ENCODE measurements around the gene AMZ1.
"Not testable (repeated sequence)": the region's sequence is repeated elsewhere in the genome, so short reads cannot be mapped to it uniquely, and the experiment has no call there.

AMZ1 gene

GRCh38 chr7:2737771-2738540 lies 50.0 kb downstream of the AMZ1 start:
- no peak for TF ChIP-seq Cebpa-rat (IDR thresholded peaks at IDR 0.05)
- Histone ChIP-seq H3K27ac (peak overlapping the region; percentile 99), H3K36me3 (peaks cover 42% of the 10 kb centered on the region), H4K20me1 (no peaks in the 10 kb centered on the region), H3K4me1 (peaks cover 90% of the 10 kb centered on the region), H3K4me3 (peak overlapping the region; percentile 40), H3K4me2 (peak overlapping the region; percentile 97), H3K9ac (peak overlapping the region; percentile 90), H3K9me3 (peaks cover 38% of the 10 kb centered on the region), H3K27me3 (no peaks in the 10 kb centered on the region)

GRCh38 chr7:2738766-2739549 lies 51.0 kb downstream of the AMZ1 start:
- H3K27ac ChIP-seq, result peak overlapping the region; percentile 99
- no peaks in the 10 kb centered on the region for H3K27me3 ChIP-seq
- H3K4me1 ChIP-seq, result peaks cover 80% of the 10 kb centered on the region
- H3K4me3 ChIP-seq, result peak overlapping the region; percentile 40
- H3K36me3 ChIP-seq, result peaks cover 52% of the 10 kb centered on the region
- no peak for TF ChIP-seq Cebpa-rat (IDR thresholded peaks at IDR 0.05)
- peak overlapping the region; percentile 97 for H3K4me2 ChIP-seq
- H4K20me1 ChIP-seq, result no peaks in the 10 kb centered on the region
- H3K9me3 ChIP-seq, result peaks cover 48% of the 10 kb centered on the region
- H3K9ac ChIP-seq, result peak overlapping the region; percentile 90

- not testable (repeated sequence) for H3K4me3 ChIP-seq, H4K20me1 ChIP-seq
Measured at GRCh38 chr7:2743523-2744185, 55.7 kb downstream of the AMZ1 start.

GRCh38 chr7:2748684-2749083 lies 60.7 kb downstream of the AMZ1 start:
- H3K9ac ChIP-seq, H3K4me3 ChIP-seq, H3K27ac ChIP-seq, H3K27me3 ChIP-seq, H4K20me1 ChIP-seq, H3K4me2 ChIP-seq: not testable (repeated sequence)
- Histone ChIP-seq H3K36me3 (peaks cover 37% of the 10 kb centered on the region), H3K9me3 (peaks cover 55% of the 10 kb centered on the region), H3K4me1 (peaks cover 10% of the 10 kb centered on the region)

More at GRCh38 chr7:2743523-2744185, 55.7 kb downstream of the AMZ1 start:
- H3K4me2 ChIP-seq, H3K27ac ChIP-seq, H3K27me3 ChIP-seq, H3K9ac ChIP-seq: not testable (repeated sequence)
- peaks cover 80% of the 10 kb centered on the region for H3K9me3 ChIP-seq
- H3K36me3 ChIP-seq, result peaks cover 61% of the 10 kb centered on the region
- H3K4me1 ChIP-seq, result peaks cover 38% of the 10 kb centered on the region

GRCh38 chr7:2750004-2750407 lies 62.0 kb downstream of the AMZ1 start:
- no peak overlapping the region for H3K4me3 ChIP-seq
- no peak overlapping the region for H3K4me2 ChIP-seq
- peaks cover 39% of the 10 kb centered on the region for H3K36me3 ChIP-seq
- TF ChIP-seq Cebpa-rat (IDR thresholded peaks at IDR 0.05), result no peak
- H3K27ac ChIP-seq, result no peak overlapping the region
- H3K4me1 ChIP-seq, result peaks cover 10% of the 10 kb centered on the region
- H4K20me1 ChIP-seq, result 0 out of 2 replicates have a peak, but pooled peaks cover 8% of the 10 kb centered on the region
- peaks cover 54% of the 10 kb centered on the region for H3K9me3 ChIP-seq
- H3K27me3 ChIP-seq, result no peaks in the 10 kb centered on the region
- no peak overlapping the region for H3K9ac ChIP-seq

- Histone ChIP-seq H3K27me3 (no peaks in the 10 kb centered on the region), H3K9me3 (peaks cover 52% of the 10 kb centered on the region), H3K4me2 (no peak overlapping the region), H3K27ac (no peak overlapping the region), H3K36me3 (peaks cover 50% of the 10 kb centered on the region), H3K4me3 (no peak overlapping the region), H4K20me1 (0 out of 2 replicates have a peak, but pooled peaks cover 8% of the 10 kb centered on the region), H3K4me1 (peaks cover 10% of the 10 kb centered on the region), H3K9ac (no peak overlapping the region)
- no peak for TF ChIP-seq Cebpa-rat (IDR thresholded peaks at IDR 0.05)
Measured at GRCh38 chr7:2751086-2751485, 63.1 kb downstream of the AMZ1 start.

- no peak for TF ChIP-seq Cebpa-rat (IDR thresholded peaks at IDR 0.05)
- no peak overlapping the region for H3K27ac ChIP-seq
- H3K4me2 ChIP-seq, result no peak overlapping the region
- H3K4me1 ChIP-seq, result peaks cover 20% of the 10 kb centered on the region
- H3K9ac ChIP-seq, result no peak overlapping the region
- peaks cover 53% of the 10 kb centered on the region for H3K9me3 ChIP-seq
- 0 out of 2 replicates have a peak, but pooled peaks cover 8% of the 10 kb centered on the region for H4K20me1 ChIP-seq
- H3K36me3 ChIP-seq, result peaks cover 70% of the 10 kb centered on the region
- no peaks in the 10 kb centered on the region for H3K27me3 ChIP-seq
- no peak overlapping the region for H3K4me3 ChIP-seq
Measured at GRCh38 chr7:2753148-2753547, 65.1 kb downstream of the AMZ1 start.

- Histone ChIP-seq H3K4me2 (no peak overlapping the region), H3K27me3 (no peaks in the 10 kb centered on the region), H4K20me1 (0 out of 2 replicates have a peak, but pooled peaks cover 8% of the 10 kb centered on the region), H3K4me3 (no peak overlapping the region), H3K9me3 (peaks cover 52% of the 10 kb centered on the region), H3K36me3 (peaks cover 77% of the 10 kb centered on the region), H3K27ac (no peak overlapping the region), H3K4me1 (peaks cover 29% of the 10 kb centered on the region), H3K9ac (no peak overlapping the region)
- TF ChIP-seq Cebpa-rat (IDR thresholded peaks at IDR 0.05), result no peak
Measured at GRCh38 chr7:2754086-2754485, 66.1 kb downstream of the AMZ1 start.

GRCh38 chr7:2754912-2755311 lies 66.9 kb downstream of the AMZ1 start:
- Histone ChIP-seq H3K4me3 (no peak overlapping the region), H3K9ac (no peak overlapping the region), H3K27me3 (no peaks in the 10 kb centered on the region), H3K4me2 (no peak overlapping the region), H3K4me1 (peaks cover 37% of the 10 kb centered on the region), H3K9me3 (peaks cover 44% of the 10 kb centered on the region), H4K20me1 (peaks cover 13% of the 10 kb centered on the region), H3K36me3 (peaks cover 82% of the 10 kb centered on the region), H3K27ac (no peak overlapping the region)
- TF ChIP-seq Cebpa-rat (IDR thresholded peaks at IDR 0.05), result no peak

All from BLaER1 (cell line).